SJCRH30 (cell line): ENCODE results near the gene RAB38. TPM values are rescaled to one million over a fixed set of nuclear protein-coding genes. Genes with fewer than 3 reads are reported as not detected.

Experiments
- total RNA-seq: library from RNA; depleted of rRNA; stranded (reverse); fragments of >200 nt; shearing (Covaris generic); gene quantifications from 2 replicates; pipeline ENCODE4 v1.2.3, GENCODE V29; 2014; rRNA removed

The RAB38 gene
- total RNA-seq, 1 experiment from 2014 or later, result not detected

Other genes with a start within 250 kb of the RAB38 start
- gene CTSC, start 162.3 kb upstream of the RAB38 start, total RNA-seq, result 34.6 and 37.8 TPM in 2 replicates